Activated CD4-positive, alpha-beta T cell treated with anti-CD3 and anti-CD28 coated beads, Interleukin-2, amount 50 U/mL, for 4 hours (primary cell): ENCODE data around the gene UBA1.

Experiments used
- DNase-seq, 2 experiments: peaks; one replicate each; pipeline ENCODE4 v3.0.0-alpha.2; 2020

Gene UBA1

DNA sequence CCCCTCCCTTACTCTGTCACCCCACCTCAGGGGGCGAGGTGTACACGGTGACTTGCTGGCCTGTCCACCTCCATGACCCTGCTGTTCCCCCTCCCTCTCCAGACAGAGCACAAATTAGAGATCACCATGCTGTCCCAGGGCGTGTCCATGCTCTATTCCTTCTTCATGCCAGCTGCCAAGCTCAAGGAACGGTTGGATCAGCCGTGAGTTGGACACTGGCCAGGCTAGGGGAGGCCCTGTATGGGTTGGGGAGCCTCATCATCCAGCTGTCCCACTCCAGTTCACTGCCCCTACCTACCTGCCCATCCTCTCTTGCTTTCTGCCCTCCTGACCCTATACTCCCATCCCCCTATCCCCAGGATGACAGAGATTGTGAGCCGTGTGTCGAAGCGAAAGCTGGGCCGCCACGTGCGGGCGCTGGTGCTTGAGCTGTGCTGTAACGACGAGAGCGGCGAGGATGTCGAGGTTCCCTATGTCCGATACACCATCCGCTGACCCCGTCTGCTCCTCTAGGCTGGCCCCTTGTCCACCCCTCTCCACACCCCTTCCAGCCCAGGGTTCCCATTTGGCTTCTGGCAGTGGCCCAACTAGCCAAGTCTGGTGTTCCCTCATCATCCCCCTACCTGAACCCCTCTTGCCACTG, 20.9 kb downstream of the UBA1 start:
- no peak for DNase-seq

GRCh38 chrX:47215291-47215900, 21.8 kb downstream of the UBA1 start:
- DNase-seq, result no peak

GRCh38 chrX:47216393-47216925, 22.8 kb downstream of the UBA1 start:
- DNase-seq, result no peak

DNA sequence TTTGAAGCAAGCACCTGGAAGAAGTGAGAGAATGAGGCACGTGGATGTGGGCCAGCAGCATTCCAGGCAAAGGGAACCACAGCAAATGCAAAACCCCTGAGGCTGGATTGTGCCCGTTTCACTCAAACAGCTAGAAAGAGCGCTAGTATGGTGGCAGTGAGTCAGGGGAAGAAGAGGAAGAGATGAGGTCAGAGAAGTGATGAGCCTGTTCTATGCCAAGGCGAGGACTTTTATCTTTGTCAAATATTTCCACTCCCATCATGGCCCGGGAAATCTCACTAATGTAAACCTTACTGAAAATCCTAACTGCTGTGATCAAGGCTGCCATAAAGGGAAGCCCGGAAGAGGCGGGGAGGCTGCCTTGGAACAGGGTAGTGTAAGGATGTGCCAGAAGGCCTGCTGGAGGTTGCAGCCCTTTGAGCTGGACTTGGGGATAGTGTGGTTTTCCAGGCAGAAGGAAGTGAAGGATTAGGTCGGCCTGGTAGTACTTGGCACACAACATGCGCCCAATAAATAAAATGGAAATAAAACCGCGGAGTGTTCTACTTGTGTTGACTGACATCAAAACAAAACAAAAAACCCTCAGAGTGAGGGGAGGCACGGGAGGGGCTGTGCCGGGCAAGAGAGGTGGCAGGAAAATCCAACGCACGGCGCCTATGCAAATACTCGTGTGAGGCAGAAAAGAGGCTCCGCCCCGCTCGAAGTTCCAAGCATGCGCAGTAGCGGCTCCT, 23.7 kb downstream of the UBA1 start:
- DNase-seq, result peak in 1 of 2 experiments; percentile 14

DNA sequence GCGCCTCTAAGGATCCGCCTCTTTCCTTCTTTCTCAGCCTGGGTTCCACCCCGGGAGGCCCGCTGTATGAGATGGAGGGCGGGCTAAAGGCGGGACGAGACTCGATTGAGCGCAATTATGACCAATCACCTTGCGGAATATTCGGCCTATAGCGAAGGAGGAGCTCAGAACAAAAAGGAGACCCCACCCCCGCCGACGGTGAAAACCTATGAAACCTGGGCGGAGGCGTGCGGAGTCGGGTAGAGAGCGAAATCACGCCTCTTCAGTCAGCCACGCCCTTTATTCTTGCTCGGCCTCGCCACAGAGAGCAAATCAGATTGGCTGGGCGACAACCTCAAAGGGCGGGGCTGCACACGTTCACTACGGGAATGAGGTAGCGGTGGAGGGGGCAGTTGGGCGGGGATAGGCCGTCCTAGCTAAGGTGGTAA, 24.2 kb downstream of the UBA1 start:
- DNase-seq, result peak; percentile 93 to 95

GRCh38 chrX:47218280-47218919, 24.8 kb downstream of the UBA1 start, which contains the start of gene CDK16:
Gene CDK16, plus strand, starts transcription at chrX:47218681. Its CDS starts 4,877 bp downstream, at chrX:47223558.
- peak; percentile 54 to 55 for DNase-seq

GRCh38 chrX:47218920-47219815, 25.5 kb downstream of the UBA1 start:
- peak; percentile 16 to 20 for DNase-seq

DNA sequence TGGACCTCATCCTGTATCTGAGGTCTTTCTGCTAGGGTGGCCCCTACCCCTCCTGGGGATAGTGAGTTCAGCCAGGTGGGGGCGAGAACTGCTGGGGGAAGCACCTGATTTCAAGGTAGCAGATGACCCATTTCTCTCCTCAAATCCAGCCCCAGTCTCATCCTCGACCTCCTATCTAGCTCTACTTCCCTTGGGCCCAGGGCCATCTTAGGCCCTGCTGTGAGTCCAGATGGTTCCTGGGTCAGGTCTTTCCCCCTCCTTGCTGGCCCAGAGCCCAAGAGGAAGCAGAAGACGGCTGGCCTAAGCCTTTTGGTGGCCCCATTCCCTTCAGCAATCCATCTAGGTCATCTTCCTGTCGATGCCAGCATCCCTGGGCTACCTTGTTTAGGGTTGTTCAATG, 28.1 kb downstream of the UBA1 start:
- no peak for DNase-seq

- DNase-seq, result no peak
Observed at GRCh38 chrX:47222751-47223350, 29.2 kb downstream of the UBA1 start.

- no peak for DNase-seq
Observed at GRCh38 chrX:47223476-47224250, 30.0 kb downstream of the UBA1 start.

DNA sequence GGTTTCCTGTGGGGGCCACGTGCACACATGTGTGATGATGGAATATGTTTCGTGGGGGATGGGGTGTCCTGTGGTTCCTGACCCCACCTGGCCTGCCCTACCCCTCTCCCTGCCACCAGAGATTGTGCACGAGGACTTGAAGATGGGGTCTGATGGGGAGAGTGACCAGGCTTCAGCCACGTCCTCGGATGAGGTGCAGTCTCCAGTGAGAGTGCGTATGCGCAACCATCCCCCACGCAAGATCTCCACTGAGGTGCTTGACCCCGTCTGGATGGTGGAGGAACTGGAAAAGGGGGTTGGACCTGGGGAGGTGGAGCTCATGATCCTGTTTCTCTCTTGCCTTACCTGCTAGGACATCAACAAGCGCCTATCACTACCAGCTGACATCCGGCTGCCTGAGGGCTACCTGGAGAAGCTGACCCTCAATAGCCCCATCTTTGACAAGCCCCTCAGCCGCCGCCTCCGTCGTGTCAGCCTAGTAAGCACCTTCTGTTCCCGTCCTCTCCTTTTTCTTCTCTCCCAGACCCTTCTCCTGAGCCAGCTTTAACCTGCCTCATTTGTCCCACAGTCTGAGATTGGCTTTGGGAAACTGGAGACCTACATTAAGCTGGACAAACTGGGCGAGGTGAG, 30.8 kb downstream of the UBA1 start:
- DNase-seq, result no peak

DNA sequence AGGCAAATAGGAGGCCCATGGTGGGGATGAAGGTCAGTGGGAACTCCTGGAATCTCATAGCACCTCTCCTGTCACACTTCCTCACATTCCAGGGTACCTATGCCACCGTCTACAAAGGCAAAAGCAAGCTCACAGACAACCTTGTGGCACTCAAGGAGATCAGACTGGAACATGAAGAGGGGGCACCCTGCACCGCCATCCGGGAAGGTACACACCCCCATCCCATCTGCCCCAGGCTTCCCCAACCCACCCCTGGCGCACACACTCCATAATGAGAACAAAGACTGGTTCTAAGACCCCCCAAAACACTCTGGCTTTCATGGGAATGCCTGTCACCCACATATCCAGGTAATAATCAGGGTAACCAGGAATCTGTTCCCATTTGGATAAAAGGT, 31.3 kb downstream of the UBA1 start:
- no peak for DNase-seq

GRCh38 chrX:47226071-47226470, 32.4 kb downstream of the UBA1 start:
- DNase-seq, result no peak

GRCh38 chrX:47226531-47227333, 33.1 kb downstream of the UBA1 start:
- DNase-seq, result no peak

GRCh38 chrX:47227334-47227583, 33.6 kb downstream of the UBA1 start:
- no peak for DNase-seq

DNA sequence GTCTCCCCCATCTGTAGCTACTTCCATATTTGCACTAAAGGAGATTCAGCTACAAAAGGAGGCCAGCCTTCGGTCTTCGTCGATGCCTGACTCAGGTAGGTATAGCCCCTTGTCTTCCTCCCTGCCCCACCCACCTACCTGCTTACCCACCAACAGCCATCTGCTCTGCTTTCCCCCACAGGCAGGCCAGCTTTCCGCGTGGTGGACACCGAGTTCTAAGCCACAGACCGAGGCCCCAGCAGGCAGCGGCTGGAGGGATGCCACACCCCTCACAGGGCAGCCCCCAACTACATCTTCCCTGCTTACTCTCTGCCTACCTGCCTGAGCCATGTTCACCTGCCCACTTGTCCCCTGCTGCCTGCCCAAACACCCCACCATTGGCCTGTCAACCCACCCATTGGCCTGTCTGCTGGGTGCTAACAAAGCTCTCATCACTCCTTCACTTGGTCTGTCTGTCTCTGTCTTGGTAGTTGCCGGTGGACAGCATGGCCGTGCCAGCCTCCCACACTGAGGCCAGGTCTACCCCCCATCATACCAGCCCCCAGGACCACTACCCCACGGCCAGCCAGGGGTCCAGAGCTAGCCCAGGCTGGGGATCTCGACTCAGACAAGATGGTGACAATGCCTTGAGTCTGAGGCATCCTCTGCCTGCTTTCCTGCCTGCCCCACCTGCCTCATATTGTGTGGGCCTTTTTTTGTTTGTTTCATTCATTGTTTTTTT, 35.1 kb downstream of the UBA1 start:
- no peak for DNase-seq

GRCh38 chrX:47229427-47229826, 35.8 kb downstream of the UBA1 start:
- no peak for DNase-seq

GRCh38 chrX:47230136-47230868, 36.7 kb downstream of the UBA1 start:
- DNase-seq, result no peak
